HepG2 (cell line): ENCODE data around the gene ASB14. TPM values are rescaled to one million over a fixed set of nuclear protein-coding genes. Genes with fewer than 3 reads are reported as not detected.

Source experiments
- CBX1 ChIP-seq: IDR thresholded peaks from one replicate; pipeline ENCODE4 v1.6.1; 2016; ENCODE audit warnings: antibody characterized with exemption, low read depth
- CREM ChIP-seq, 2 experiments: sonication (generic) in 1 of 2; formaldehyde crosslinking in 1 of 2; IDR thresholded peaks; 2 replicates each; pipeline versions ENCODE4 v1.4.0 to v1.6.1; 2016 to 2020; ENCODE audit warnings: antibody characterized with exemption in 1 of 2, mild to moderate bottlenecking in 1 of 2, missing genetic modification reagents in 1 of 2
- ETS1 ChIP-seq: sonication (generic); formaldehyde crosslinking; IDR thresholded peaks from 2 replicates; pipeline ENCODE4 v1.4.0; 2020; ENCODE audit warnings: missing genetic modification reagents
- EZH2 ChIP-seq: conservative IDR thresholded peaks from 2 replicates; pipeline ENCODE4 v1.6.1; 2012; ENCODE audit warnings: mild to moderate bottlenecking, low read depth, low read length, moderate library complexity
- FIP1L1 ChIP-seq: fragments of 200-400 bp; formaldehyde crosslinking; IDR thresholded peaks from 2 replicates; pipeline ENCODE4 v1.6.1; 2018; ENCODE audit warnings: low read depth, mild to moderate bottlenecking, low read length, moderate library complexity, borderline replicate concordance; ENCODE audit not compliant: insufficient read depth
- JDP2 ChIP-seq: sonication (generic); formaldehyde crosslinking; IDR thresholded peaks from 2 replicates; pipeline ENCODE4 v1.8.1; 2022; ENCODE audit warnings: missing genetic modification reagents, borderline replicate concordance
- MTA3 ChIP-seq: sonication (generic); formaldehyde crosslinking; IDR thresholded peaks from 2 replicates; pipeline ENCODE4 v1.4.0; 2020; ENCODE audit warnings: missing genetic modification reagents
- RBFOX2 ChIP-seq: fragments of 200-400 bp; formaldehyde crosslinking; IDR thresholded peaks from 2 replicates; pipeline ENCODE4 v1.6.1; 2017; ENCODE audit warnings: low read depth, mild to moderate bottlenecking, low read length
- RBM39 ChIP-seq: fragments of 200-400 bp; formaldehyde crosslinking; IDR thresholded peaks from one replicate; pipeline ENCODE4 v1.6.1; 2018; ENCODE audit warnings: antibody characterized with exemption, mild to moderate bottlenecking, low read depth, low read length; ENCODE audit not compliant: poor library complexity, severe bottlenecking
- SALL2 ChIP-seq: sonication (generic); formaldehyde crosslinking; IDR thresholded peaks from 2 replicates; pipeline ENCODE4 v1.8.1; 2023; ENCODE audit warnings: mild to moderate bottlenecking, missing genetic modification reagents, inconsistent platforms
- SETDB1 ChIP-seq: sonication (generic); formaldehyde crosslinking; IDR thresholded peaks from 2 replicates; pipeline ENCODE4 v1.5.1; 2020; ENCODE audit warnings: missing genetic modification reagents, mild to moderate bottlenecking, borderline replicate concordance
- SMAD3 ChIP-seq: sonication (generic); formaldehyde crosslinking; IDR thresholded peaks from 2 replicates; pipeline ENCODE4 v1.4.0; 2020; ENCODE audit warnings: missing genetic modification reagents
- ZBTB40 ChIP-seq, 2 experiments: fragments of 450-650 bp in 1 of 2; sonication (generic) in 1 of 2; formaldehyde crosslinking in 1 of 2; IDR thresholded peaks; 2 replicates each; pipeline versions ENCODE4 v1.6.1 to v1.8.0; 2016 to 2022; ENCODE audit warnings: antibody characterized with exemption in 1 of 2, mild to moderate bottlenecking in 1 of 2, missing genetic modification reagents in 1 of 2
- ZFP36L2 ChIP-seq: sonication (generic); formaldehyde crosslinking; IDR thresholded peaks from 2 replicates; pipeline ENCODE4 v1.4.0; 2020; ENCODE audit warnings: missing genetic modification reagents
- ZNF207 ChIP-seq: fragments of 450-650 bp; IDR thresholded peaks from 2 replicates; pipeline ENCODE4 v1.6.1; 2016; ENCODE audit warnings: antibody characterized with exemption, borderline replicate concordance
- ZNF607 ChIP-seq: sonication (generic); formaldehyde crosslinking; IDR thresholded peaks from 2 replicates; pipeline ENCODE4 v1.5.1; 2020; ENCODE audit warnings: missing genetic modification reagents, mild to moderate bottlenecking, borderline replicate concordance
- ZSCAN9 ChIP-seq: IDR thresholded peaks from 2 replicates; pipeline ENCODE4 v1.6.1; 2016; ENCODE audit warnings: borderline replicate concordance
- polyA plus RNA-seq, 8 experiments: library from polyadenylated mRNA; depleted of rRNA in 3 of 8; stranded (reverse) in 7 of 8; unstranded in 1 of 8; fragments of >200 nt; fragmentation: Illumina TruSeq in 4 of 8; extraction: Trizol in 4 of 8; gene quantifications; 2 replicates each; pipeline versions ENCODE4 v1.2.1 to v1.2.3, GENCODE V29; 2011 to 2016; ENCODE audit warnings: low read depth in 4 of 8, missing spikeins in 1 of 8, mixed read lengths in 1 of 8; ENCODE audit not compliant: insufficient read depth in 1 of 8
- total RNA-seq, 5 experiments: library from RNA; depleted of rRNA; stranded (reverse); fragments of >200 nt; fragmentation: Illumina TruSeq; extraction: Trizol; gene quantifications; 2 replicates each; pipeline ENCODE4 v1.2.3, GENCODE V29; 2016; ENCODE audit warnings: low read depth in 1 of 5

Gene ASB14
- total and polyA plus RNA-seq, 2 of the 13 experiments (the other 11 are each of a cell fraction or from before 2014, with no cell fraction given) = not detected

GRCh38 chr3:57227204-57227929, 65.1 kb downstream of the ASB14 start, which contains the start of gene APPL1 (continued):
- TF ChIP-seq SETDB1 (no peak), ZNF607 (CRISPR knock-in tag) (peak; percentile 73), CREM (IDR thresholded peaks at IDR 0.05) (no peak), CREM (CRISPR knock-in tag; IDR thresholded peaks at IDR 0.05) (no peak), EZH2 (no peak), ETS1 (CRISPR knock-in tag) (peak; percentile 83; the same call in 1 of the 2 replicates), ZFP36L2 (no peak), MTA3 (no peak), ZNF207 (no peak), FIP1L1 (no peak), ZBTB40 (IDR thresholded peaks at IDR 0.05) (no peak), ZBTB40 (CRISPR knock-in tag; IDR thresholded peaks at IDR 0.05) (peak; percentile 76; the same call in 1 of the 2 replicates), ZSCAN9 (CRISPR knock-in tag) (no peak; the same call in 1 of the 2 replicates), RBM39 (no peak), CBX1 (no peak), RBFOX2 (peak; percentile 80), SALL2 (CRISPR knock-in tag) (peak; percentile 66; the same call in 1 of the 2 replicates), SMAD3 (CRISPR knock-in tag) (no peak; the same call in 1 of the 2 replicates), JDP2 (CRISPR knock-in tag) (no peak)
